BLaER1 treated with 17β-estradiol and CSF1 and Interleukin-3, amounts not matched to agents 10 nM and 100 nM (cell line): ENCODE measurements around the gene HEXD.
"Not testable (repeated sequence)": the region's sequence is repeated elsewhere in the genome, so short reads cannot be mapped to it uniquely, and the experiment has no call there.

Experiments used
- H3K27ac ChIP-seq, 11 experiments: shearing (Covaris generic); formaldehyde crosslinking; 2 replicates each; pipeline ENCODE4 v1.8.1; 2022
- H3K27me3 ChIP-seq, 11 experiments: shearing (Covaris generic); formaldehyde crosslinking; 2 replicates each; pipeline ENCODE4 v1.8.1; 2022
- H3K36me3 ChIP-seq, 11 experiments: shearing (Covaris generic); formaldehyde crosslinking; 2 replicates each; pipeline ENCODE4 v1.8.1; 2022
- H3K4me1 ChIP-seq, 10 experiments: shearing (Covaris generic); formaldehyde crosslinking; 2 replicates each; pipeline ENCODE4 v1.8.1; 2022
- H3K4me2 ChIP-seq, 11 experiments: shearing (Covaris generic); formaldehyde crosslinking; 2 replicates each; pipeline ENCODE4 v1.8.1; 2022
- H3K4me3 ChIP-seq, 10 experiments: shearing (Covaris generic); formaldehyde crosslinking; 2 replicates each; pipeline ENCODE4 v1.8.1; 2022
- H3K9ac ChIP-seq, 11 experiments: shearing (Covaris generic); formaldehyde crosslinking; 2 replicates each; pipeline ENCODE4 v1.8.1; 2022
- H3K9me3 ChIP-seq, 11 experiments: shearing (Covaris generic); formaldehyde crosslinking; replicated peaks in 1 of 11; 2 replicates each; pipeline ENCODE4 v1.8.1; 2022
- H4K20me1 ChIP-seq, 11 experiments: shearing (Covaris generic); formaldehyde crosslinking; 2 replicates each; pipeline ENCODE4 v1.8.1; 2022
- Cebpa-rat ChIP-seq, 11 experiments: shearing (Covaris generic); IDR thresholded peaks; 2 replicates each; pipeline ENCODE4 v1.8.1; 2022

HEXD gene

GRCh38 chr17:82407255-82407654 lies 10.9 kb upstream of the HEXD start:
- Histone ChIP-seq H3K27me3 (no peaks in the 10 kb centered on the region), H3K4me2 (peak overlapping the region; percentile 19 to 71 (median 40); a peak in 16 of 22 replicates), H3K4me3 (no peak overlapping the region), H3K4me1 (peaks cover 13 to 48% (median 35%) of the 10 kb centered on the region in 10 experiments), H3K36me3 (peaks cover 29 to 57% (median 40%) of the 10 kb centered on the region in 11 experiments), H3K9me3 (no peaks in the 10 kb centered on the region), H4K20me1 (peaks cover 32 to 87% (median 66%) of the 10 kb centered on the region in 11 experiments; a peak in 21 of 22 replicates), H3K9ac (no peak overlapping the region), H3K27ac (no peak overlapping the region)
- TF ChIP-seq Cebpa-rat (IDR thresholded peaks at IDR 0.05): no peak

DNA sequence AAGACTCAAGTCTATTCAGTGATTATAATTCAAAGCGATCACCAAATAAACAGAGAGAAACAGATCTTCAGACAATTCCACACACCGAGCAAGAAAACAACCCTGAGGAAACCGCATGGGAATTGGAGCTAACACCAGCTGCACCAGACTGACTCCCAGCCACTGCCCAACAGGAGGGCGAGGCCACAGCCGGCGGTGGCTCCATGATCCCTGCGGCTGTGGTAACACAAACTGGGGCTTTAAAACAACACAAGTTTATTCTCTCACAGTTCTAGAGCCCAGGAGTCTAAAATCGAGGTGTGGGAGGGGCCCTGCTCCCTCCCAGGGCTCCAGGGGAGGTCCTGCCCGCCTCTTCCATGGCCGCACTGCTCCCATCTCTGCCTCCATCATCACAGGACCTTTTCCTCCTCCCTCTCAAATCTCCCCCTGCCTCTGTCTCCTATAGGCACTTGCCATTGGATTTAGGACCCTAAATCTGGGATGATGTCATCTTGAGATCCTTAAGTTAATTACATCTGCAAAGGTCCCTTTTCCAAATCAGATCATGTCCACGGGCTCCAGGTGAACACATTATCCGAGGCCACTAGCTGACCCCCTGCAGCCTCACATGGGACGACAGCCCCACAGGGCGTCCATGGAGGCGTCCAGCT lies 9.7 kb upstream of the HEXD start:
- peaks cover 20 to 49% (median 29%) of the 10 kb centered on the region in 11 experiments for H3K36me3 ChIP-seq
- H3K9ac ChIP-seq: no peak overlapping the region
- peak overlapping the region in 3 of 11 experiments; percentile 24 to 66 (median 32); a peak in 5 of 22 replicates for H3K4me2 ChIP-seq
- H3K9me3 ChIP-seq: no peaks in the 10 kb centered on the region
- H3K27me3 ChIP-seq: no peaks in the 10 kb centered on the region
- peaks cover 13 to 60% (median 42%) of the 10 kb centered on the region in 10 experiments for H3K4me1 ChIP-seq
- H4K20me1 ChIP-seq: peaks cover 43 to 90% (median 78%) of the 10 kb centered on the region in 11 experiments; a peak in 21 of 22 replicates
- TF ChIP-seq Cebpa-rat (IDR thresholded peaks at IDR 0.05): no peak
- no peak overlapping the region for H3K27ac ChIP-seq
- H3K4me3 ChIP-seq: no peak overlapping the region

DNA sequence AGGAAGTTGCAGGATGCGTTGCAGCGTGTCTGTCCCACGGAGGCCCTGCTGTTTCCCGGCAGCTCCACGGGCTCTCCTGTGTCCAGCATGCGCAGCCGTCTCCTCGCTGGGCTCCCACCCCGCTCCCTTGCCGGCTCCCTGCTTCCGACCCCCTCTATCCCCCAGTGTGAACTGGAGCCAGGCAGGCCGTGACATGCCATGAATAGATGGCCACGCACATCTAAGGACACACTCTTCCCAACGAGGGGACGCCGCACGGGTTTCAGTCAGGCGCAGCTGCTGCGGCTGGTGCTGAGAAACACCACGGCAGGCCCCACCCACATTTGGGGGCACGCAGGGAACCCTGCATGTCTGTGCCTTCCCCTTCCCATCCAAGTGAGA lies 9.2 kb upstream of the HEXD start:
- no peaks in the 10 kb centered on the region for H3K27me3 ChIP-seq
- no peak overlapping the region for H3K9ac ChIP-seq
- peaks cover 17 to 48% (median 26%) of the 10 kb centered on the region in 11 experiments for H3K36me3 ChIP-seq
- no peak for TF ChIP-seq Cebpa-rat (IDR thresholded peaks at IDR 0.05)
- no peak overlapping the region for H3K4me3 ChIP-seq
- peaks cover 13 to 60% (median 42%) of the 10 kb centered on the region in 10 experiments for H3K4me1 ChIP-seq
- peaks cover 48 to 90% (median 80%) of the 10 kb centered on the region in 11 experiments; a peak in 21 of 22 replicates for H4K20me1 ChIP-seq
- H3K27ac ChIP-seq: no peak overlapping the region
- no peaks in the 10 kb centered on the region for H3K9me3 ChIP-seq
- H3K4me2 ChIP-seq: no peak overlapping the region; a peak in 1 of 22 replicates

GRCh38 chr17:82410014-82410716 lies 8.0 kb upstream of the HEXD start:
- Histone ChIP-seq H3K4me3 (no peak overlapping the region), H3K9ac (0 out of 22 replicates have a peak overlapping the region, but pooled peaks of 1 of the 11 experiments have one; percentile 27), H3K27me3 (no peaks in the 10 kb centered on the region), H3K4me1 (peaks cover 13 to 69% (median 52%) of the 10 kb centered on the region in 10 experiments), H3K36me3 (peaks cover 10 to 38% (median 18%) of the 10 kb centered on the region in 11 experiments; a peak in 15 of 22 replicates), H3K4me2 (peak overlapping the region in 8 of 11 experiments; percentile 2 to 75 (median 54); a peak in 14 of 22 replicates), H4K20me1 (peaks cover 60 to 97% (median 90%) of the 10 kb centered on the region in 11 experiments), H3K9me3 (no peaks in the 10 kb centered on the region), H3K27ac (no peak overlapping the region)
- TF ChIP-seq Cebpa-rat (IDR thresholded peaks at IDR 0.05): no peak

GRCh38 chr17:82411396-82412053 lies 6.6 kb upstream of the HEXD start:
- Histone ChIP-seq H3K4me2 (peak overlapping the region in 5 of 11 experiments; percentile 8 to 73 (median 69); a peak in 10 of 22 replicates), H3K36me3 (peaks cover 5 to 28% (median 12%) of the 10 kb centered on the region in 11 experiments; a peak in 12 of 22 replicates), H3K9ac (no peak overlapping the region; a peak in 1 of 22 replicates), H3K4me3 (no peak overlapping the region), H4K20me1 (peaks cover 72 to 100% (median 96%) of the 10 kb centered on the region in 11 experiments), H3K4me1 (peaks cover 13 to 69% (median 52%) of the 10 kb centered on the region in 10 experiments), H3K27ac (no peak overlapping the region), H3K9me3 (no peaks in the 10 kb centered on the region), H3K27me3 (no peaks in the 10 kb centered on the region)
- no peak for TF ChIP-seq Cebpa-rat (IDR thresholded peaks at IDR 0.05)

DNA sequence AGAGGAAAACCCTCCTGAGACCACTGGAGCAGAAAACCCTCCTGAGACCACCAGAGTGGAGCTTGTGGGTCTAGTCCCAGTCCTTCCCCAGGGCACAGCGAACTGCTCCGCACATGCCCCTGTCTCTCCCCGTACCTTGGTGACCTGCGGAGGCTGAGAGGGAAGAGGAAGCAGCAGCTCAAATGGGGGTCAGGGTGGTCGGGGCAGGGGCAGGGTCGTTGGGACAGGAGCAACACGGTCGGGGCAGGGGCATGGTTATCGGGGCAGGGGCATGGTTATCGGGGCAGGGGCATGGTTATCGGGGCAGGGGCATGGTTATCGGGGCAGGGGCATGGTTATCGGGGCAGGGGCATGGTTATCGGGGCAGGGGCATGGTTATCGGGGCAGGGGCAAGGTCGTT lies 6.1 kb upstream of the HEXD start:
- Histone ChIP-seq H3K36me3 (peaks cover 5 to 27% (median 11%) of the 10 kb centered on the region in 11 experiments; a peak in 12 of 22 replicates), H3K4me2 (peak overlapping the region in 7 of 11 experiments; percentile 55 to 73 (median 69); a peak in 13 of 22 replicates), H4K20me1 (peaks cover 72 to 100% (median 99%) of the 10 kb centered on the region in 11 experiments), H3K4me1 (peaks cover 8 to 68% (median 50%) of the 10 kb centered on the region in 10 experiments)
- not testable (repeated sequence) for H3K9ac ChIP-seq, H3K4me3 ChIP-seq, H3K27me3 ChIP-seq, H3K9me3 ChIP-seq, H3K27ac ChIP-seq

GRCh38 chr17:82412535-82413520 lies 5.3 kb upstream of the HEXD start:
- Histone ChIP-seq H3K4me2 (peak overlapping the region in 9 of 11 experiments; percentile 43 to 73 (median 69); a peak in 17 of 22 replicates), H4K20me1 (peaks cover 67 to 100% (median 99%) of the 10 kb centered on the region in 11 experiments), H3K36me3 (peaks cover 5 to 26% (median 11%) of the 10 kb centered on the region in 11 experiments; a peak in 12 of 22 replicates), H3K4me3 (no peak overlapping the region), H3K9me3 (no peaks in the 10 kb centered on the region), H3K9ac (peak overlapping the region in 3 of 11 experiments; percentile 11 to 31 (median 20); a peak in 3 of 22 replicates), H3K27me3 (no peaks in the 10 kb centered on the region), H3K4me1 (peaks cover 7 to 68% (median 50%) of the 10 kb centered on the region in 10 experiments), H3K27ac (no peak overlapping the region)
- no peak for TF ChIP-seq Cebpa-rat (IDR thresholded peaks at IDR 0.05)
